H9 (cell line): ENCODE results near the gene KCNJ11. TPM values are rescaled to one million over a fixed set of nuclear protein-coding genes. Genes with fewer than 3 reads are reported as not detected.

Source experiments
- DNase-seq: peaks from one replicate; pipeline ENCODE4 v3.0.0-alpha.2; 2017
- H2AFZ ChIP-seq: one replicate; pipeline ENCODE4 v1.6.1; 2013; ENCODE audit warnings: mild to moderate bottlenecking, low read length, control low read depth, moderate library complexity
- H2AK5ac ChIP-seq: 2 replicates; pipeline ENCODE4 v1.6.1; 2013; ENCODE audit warnings: low read length, control low read depth, mixed read lengths; ENCODE audit not compliant: insufficient read length
- H2BK120ac ChIP-seq: one replicate; pipeline ENCODE4 v1.6.1; 2013; ENCODE audit warnings: low read depth, mild to moderate bottlenecking, low read length, control low read depth, inconsistent platforms; ENCODE audit not compliant: poor library complexity, severe bottlenecking
- H2BK12ac ChIP-seq: 2 replicates; pipeline ENCODE4 v1.6.1; 2013; ENCODE audit warnings: low read length, control low read depth, mixed read lengths, low read depth; ENCODE audit not compliant: insufficient read length
- H2BK15ac ChIP-seq: 2 replicates; pipeline ENCODE4 v1.6.1; 2013; ENCODE audit warnings: low read depth, low read length, control low read depth
- H2BK20ac ChIP-seq: one replicate; pipeline ENCODE4 v1.6.1; 2013; ENCODE audit warnings: low read depth, mild to moderate bottlenecking, low read length, control low read depth, inconsistent platforms; ENCODE audit not compliant: poor library complexity, severe bottlenecking
- H2BK5ac ChIP-seq: 2 replicates; pipeline ENCODE4 v1.6.1; 2013; ENCODE audit warnings: low read length, control low read depth, mixed read lengths; ENCODE audit not compliant: insufficient read length
- H3K14ac ChIP-seq: 2 replicates; pipeline ENCODE4 v1.6.1; 2013; ENCODE audit warnings: low read length, control low read depth; ENCODE audit not compliant: insufficient read depth
- H3K18ac ChIP-seq: 2 replicates; pipeline ENCODE4 v1.6.1; 2013; ENCODE audit warnings: low read depth, mild to moderate bottlenecking, mixed read lengths, low read length, control low read depth; ENCODE audit not compliant: insufficient read length
- H3K23ac ChIP-seq: 2 replicates; pipeline ENCODE4 v1.6.1; 2013; ENCODE audit warnings: low read length, control low read depth, mixed read lengths, low read depth; ENCODE audit not compliant: insufficient read length
- H3K23me2 ChIP-seq: 2 replicates; pipeline ENCODE4 v1.6.1; 2013; ENCODE audit warnings: low read depth, mild to moderate bottlenecking, mixed read lengths, low read length, control low read depth; ENCODE audit not compliant: insufficient read length, poor library complexity, severe bottlenecking
- H3K27ac ChIP-seq: 2 replicates; pipeline ENCODE4 v1.5.1; 2013; ENCODE audit warnings: low read length, control low read depth, mixed read lengths, low read depth; ENCODE audit not compliant: insufficient read length
- H3K27me3 ChIP-seq: 2 replicates; pipeline ENCODE4 v1.6.1; 2013; ENCODE audit warnings: low read length, control low read depth, inconsistent platforms; ENCODE audit not compliant: insufficient read depth
- H3K4ac ChIP-seq: 2 replicates; pipeline ENCODE4 v1.6.1; 2013; ENCODE audit warnings: low read depth, mild to moderate bottlenecking, control low read depth, inconsistent platforms, low read length, moderate library complexity
- H3K4me1 ChIP-seq: 2 replicates; pipeline ENCODE4 v1.6.1; 2013; ENCODE audit warnings: low read length, control low read depth, inconsistent platforms; ENCODE audit not compliant: insufficient read depth
- H3K4me2 ChIP-seq: 2 replicates; pipeline ENCODE4 v1.6.1; 2013; ENCODE audit warnings: low read length, control low read depth, mixed read lengths; ENCODE audit not compliant: insufficient read length, insufficient read depth
- H3K56ac ChIP-seq: 2 replicates; pipeline ENCODE4 v1.6.1; 2013; ENCODE audit warnings: low read depth, mild to moderate bottlenecking, mixed read lengths, low read length, control low read depth; ENCODE audit not compliant: insufficient read length
- H3K79me1 ChIP-seq: 2 replicates; pipeline ENCODE4 v1.6.1; 2013; ENCODE audit warnings: low read depth, mild to moderate bottlenecking, moderate library complexity, low read length, control low read depth, inconsistent platforms; ENCODE audit not compliant: insufficient read depth, poor library complexity, severe bottlenecking
- H3K79me2 ChIP-seq: 2 replicates; pipeline ENCODE4 v1.6.1; 2013; ENCODE audit warnings: low read length, control low read depth, inconsistent platforms; ENCODE audit not compliant: insufficient read depth
- H3K9ac ChIP-seq: 2 replicates; pipeline ENCODE4 v1.6.1; 2013; ENCODE audit warnings: low read length, control low read depth, mixed read lengths; ENCODE audit not compliant: insufficient read length; ENCODE audit errors: extremely low read depth
- H3K9me3 ChIP-seq: one replicate; pipeline ENCODE4 v1.6.1; 2013; ENCODE audit warnings: low read depth, low read length, inconsistent platforms; ENCODE audit not compliant: control insufficient read depth
- H3T11ph ChIP-seq: one replicate; pipeline ENCODE4 v1.6.1; 2013; ENCODE audit warnings: mild to moderate bottlenecking, low read length, control low read depth, inconsistent platforms
- H4K20me1 ChIP-seq: one replicate; pipeline ENCODE4 v1.6.1; 2013; ENCODE audit not compliant: control insufficient read depth, insufficient read length, insufficient read depth
- H4K5ac ChIP-seq: 2 replicates; pipeline ENCODE4 v1.6.1; 2013; ENCODE audit warnings: low read depth, mild to moderate bottlenecking, mixed read lengths, low read length, control low read depth; ENCODE audit not compliant: insufficient read length
- H4K8ac ChIP-seq: replicated peaks from 2 replicates; pipeline ENCODE4 v1.6.1; 2013; ENCODE audit warnings: low read length, control low read depth, mixed read lengths, low read depth; ENCODE audit not compliant: insufficient read length
- H4K91ac ChIP-seq: 2 replicates; pipeline ENCODE4 v1.6.1; 2013; ENCODE audit warnings: low read depth, mild to moderate bottlenecking, moderate library complexity, mixed read lengths, low read length, control low read depth; ENCODE audit not compliant: insufficient read length
- H3K27ac Mint-ChIP-seq, 3 experiments: 2 replicates in 2 of 3; 3 replicates in 1 of 3; pipeline ENCODE4 v1.8.0; 2020 to 2021; ENCODE audit warnings: mixed read lengths in 3 of 3, mild to moderate bottlenecking in 1 of 3, moderate library complexity in 1 of 3
- H3K27me3 Mint-ChIP-seq: 2 replicates; pipeline ENCODE4 v1.8.0; 2021; ENCODE audit warnings: low read depth, mild to moderate bottlenecking, moderate library complexity, mixed read lengths
- H3K36me3 Mint-ChIP-seq, 3 experiments: 2 replicates in 2 of 3; 3 replicates in 1 of 3; pipeline ENCODE4 v1.8.0; 2020 to 2021; ENCODE audit warnings: low read depth in 3 of 3, mixed read lengths in 3 of 3; ENCODE audit not compliant: insufficient read depth in 1 of 3
- H3K4me1 Mint-ChIP-seq, 2 experiments: 2 replicates each; pipeline ENCODE4 v1.8.0; 2020; ENCODE audit warnings: mixed read lengths in 2 of 2
- H3K4me3 Mint-ChIP-seq, 2 experiments: 2 replicates in 1 of 2; 3 replicates in 1 of 2; pipeline ENCODE4 v1.8.0; 2020 to 2021; ENCODE audit warnings: mild to moderate bottlenecking in 2 of 2, mixed read lengths in 2 of 2, moderate library complexity in 1 of 2
- H3K9me3 Mint-ChIP-seq, 2 experiments: 2 replicates in 1 of 2; 3 replicates in 1 of 2; pipeline ENCODE4 v1.8.0; 2020; ENCODE audit warnings: mild to moderate bottlenecking in 2 of 2, mixed read lengths in 2 of 2, moderate library complexity in 1 of 2
- CTCF ChIP-seq: fragments of 200-600 bp; sonication (generic); conservative IDR thresholded peaks from 3 replicates; pipeline ENCODE4 v1.8.0; 2021; ENCODE audit warnings: antibody characterized with exemption, mild to moderate bottlenecking
- WGBS: extraction: QIAGEN DNeasy Blood & Tissue Kit; methylation state at CpG from one replicate; pipeline ENCODE4 v1.1.7; 2013; ENCODE audit warnings: missing lambda C conversion rate, low lambda C conversion rate, mixed read lengths; ENCODE audit not compliant: insufficient read length; ENCODE audit errors: extremely low coverage; 5-methylcytosine and 5-hydroxymethylcytosine counted together
- total RNA-seq: library from RNA; stranded (reverse); gene quantifications from 2 replicates; pipeline ENCODE4 v1.2.1, GENCODE V29; 2021

KCNJ11 gene
- total RNA-seq, 1 experiment from 2014 or later = 2.3 TPM

GRCh38 chr11:17389211-17389956, 925 bp upstream of the KCNJ11 start:
- Histone ChIP-seq H2BK120ac (no peak overlapping the region), H3K14ac (no peak overlapping the region), H2AK5ac (no peak overlapping the region), H3T11ph (no peak overlapping the region), H2BK15ac (no peak overlapping the region), H3K79me1 (no peaks in the 10 kb centered on the region), H2AFZ (no peak overlapping the region), H3K23me2 (no peaks in the 10 kb centered on the region), H4K8ac (no peak overlapping the region), H3K56ac (no peak overlapping the region), H3K18ac (peak overlapping the region; percentile 39), H2BK12ac (no peak overlapping the region), H3K4me1 (no peaks in the 10 kb centered on the region; the same call in 1 of the 2 replicates), H3K27ac (no peak overlapping the region), H3K79me2 (no peaks in the 10 kb centered on the region), H3K9me3 (no peaks in the 10 kb centered on the region), H3K23ac (no peak overlapping the region), H2BK20ac (no peak overlapping the region), H3K4me2 (peak overlapping the region; percentile 31), H3K9ac (no peak overlapping the region), H4K91ac (no peak overlapping the region), H2BK5ac (no peak overlapping the region), H3K27me3 (no peaks in the 10 kb centered on the region), H3K4ac (no peak overlapping the region), H4K5ac (no peak overlapping the region), H4K20me1 (peaks cover 3% of the 10 kb centered on the region)
- no CpG with 5 or more reads among the region's 55 CpGs for WGBS
- peaks cover 7 to 9% (median 8%) of the 10 kb centered on the region in 3 experiments; a peak in 6 of 7 replicates for H3K36me3 Mint-ChIP-seq
- H3K27ac Mint-ChIP-seq = no peak overlapping the region; a peak in 1 of 7 replicates
- peaks cover 6 to 17% of the 10 kb centered on the region in 2 experiments for H3K4me1 Mint-ChIP-seq
- DNase-seq = peak; percentile 87
- peak overlapping the region; percentile 69 to 81 for H3K4me3 Mint-ChIP-seq
- H3K9me3 Mint-ChIP-seq = 0 out of 5 replicates have a peak, but pooled peaks cover 0 to 3% of the 10 kb centered on the region in 2 experiments
- TF ChIP-seq CTCF = peak; percentile 87
- H3K27me3 Mint-ChIP-seq = peaks cover 32% of the 10 kb centered on the region
